Jurkat, Clone E6-1 (cell line): ENCODE results near the gene MSI2.

Source experiments
- DNase-seq: peaks from one replicate; pipeline ENCODE4 v3.0.0-alpha.2; 2011; ENCODE audit warnings: low read depth, low spot score
- H3K4me3 ChIP-seq: 2 replicates; pipeline ENCODE4 v1.5.1; 2011; ENCODE audit warnings: mild to moderate bottlenecking, low read length, control low read depth, moderate library complexity

MSI2 gene

GRCh38 chr17:57580055-57580739 lies 323.9 kb downstream of the MSI2 start:
- no peak overlapping the region for H3K4me3 ChIP-seq
- DNase-seq = no peak

- DNase-seq = no peak
- H3K4me3 ChIP-seq = no peak overlapping the region
Observed at GRCh38 chr17:57582881-57583756, 326.8 kb downstream of the MSI2 start.

GRCh38 chr17:57584050-57584551 lies 327.8 kb downstream of the MSI2 start:
- no peak overlapping the region for H3K4me3 ChIP-seq
- DNase-seq = no peak

GRCh38 chr17:57585341-57586195 lies 329.2 kb downstream of the MSI2 start:
- DNase-seq = no peak
- H3K4me3 ChIP-seq = no peak overlapping the region

- DNase-seq = no peak
- H3K4me3 ChIP-seq = no peak overlapping the region
Observed at GRCh38 chr17:57586196-57586740, 329.9 kb downstream of the MSI2 start.

GRCh38 chr17:57586742-57587141 lies 330.4 kb downstream of the MSI2 start:
- DNase-seq = no peak
- H3K4me3 ChIP-seq = no peak overlapping the region

GRCh38 chr17:57587193-57587969 lies 331.1 kb downstream of the MSI2 start:
- no peak overlapping the region for H3K4me3 ChIP-seq
- no peak for DNase-seq

GRCh38 chr17:57588086-57588485 lies 331.8 kb downstream of the MSI2 start:
- H3K4me3 ChIP-seq = no peak overlapping the region
- no peak for DNase-seq

GRCh38 chr17:57589151-57590034 lies 333.1 kb downstream of the MSI2 start:
- no peak overlapping the region for H3K4me3 ChIP-seq
- no peak for DNase-seq

GRCh38 chr17:57593739-57594462 lies 337.6 kb downstream of the MSI2 start:
- H3K4me3 ChIP-seq = no peak overlapping the region
- DNase-seq = no peak

- no peak overlapping the region for H3K4me3 ChIP-seq
- DNase-seq = no peak
Observed at GRCh38 chr17:57594767-57595166, 338.4 kb downstream of the MSI2 start.

- no peak overlapping the region for H3K4me3 ChIP-seq
- DNase-seq = no peak
Observed at GRCh38 chr17:57595426-57595825, 339.1 kb downstream of the MSI2 start.

- DNase-seq = no peak
- no peak overlapping the region for H3K4me3 ChIP-seq
Observed at GRCh38 chr17:57595947-57596695, 339.8 kb downstream of the MSI2 start.

GRCh38 chr17:57597101-57597500 lies 340.8 kb downstream of the MSI2 start:
- no peak overlapping the region for H3K4me3 ChIP-seq
- DNase-seq = no peak

- no peak overlapping the region for H3K4me3 ChIP-seq
- DNase-seq = no peak
Observed at GRCh38 chr17:57597531-57598453, 341.5 kb downstream of the MSI2 start.
